Neural crest cell (in vitro differentiated cells): ENCODE measurements around the gene TNKS1BP1. TPM values are rescaled to one million over a fixed set of nuclear protein-coding genes. Genes with fewer than 3 reads are reported as not detected.

Experiments
- DNase-seq: peaks from one replicate; pipeline ENCODE4 v3.0.0; 2021; ENCODE audit warnings: low read depth, mixed read lengths, low spot score
- H3K27ac Mint-ChIP-seq: one replicate; pipeline ENCODE4 v1.8.0; 2021; ENCODE audit warnings: mild to moderate bottlenecking, mixed read lengths; ENCODE audit not compliant: unreplicated experiment
- H3K27me3 Mint-ChIP-seq: 2 replicates; pipeline ENCODE4 v1.8.0; 2021; ENCODE audit warnings: low read depth, mild to moderate bottlenecking, mixed read lengths
- H3K36me3 Mint-ChIP-seq: 2 replicates; pipeline ENCODE4 v1.8.0; 2021; ENCODE audit warnings: low read depth, mild to moderate bottlenecking, mixed read lengths
- H3K4me1 Mint-ChIP-seq: 2 replicates; pipeline ENCODE4 v1.8.0; 2021; ENCODE audit warnings: mixed read lengths
- H3K4me3 Mint-ChIP-seq: one replicate; pipeline ENCODE4 v1.8.0; 2021; ENCODE audit warnings: mild to moderate bottlenecking, mixed read lengths
- H3K9me3 Mint-ChIP-seq: 2 replicates; pipeline ENCODE4 v1.8.0; 2021; ENCODE audit warnings: mixed read lengths
- long read RNA-seq: library from polyadenylated mRNA; unstranded; transcript quantifications from one replicate; pipeline ENCODE4 v2.0.0, GENCODE V29; 2020
- total RNA-seq: library from RNA; stranded (reverse); gene quantifications from 2 replicates; pipeline ENCODE4 v1.2.1, GENCODE V29; 2021
- TF ChIP-seq, protein P1 (sequence below): fragments of 200-600 bp; sonication (generic); conservative IDR thresholded peaks from 2 replicates; pipeline ENCODE4 v1.5.0; 2021; ENCODE audit warnings: antibody characterized with exemption, mild to moderate bottlenecking

The TNKS1BP1 gene, protein sequence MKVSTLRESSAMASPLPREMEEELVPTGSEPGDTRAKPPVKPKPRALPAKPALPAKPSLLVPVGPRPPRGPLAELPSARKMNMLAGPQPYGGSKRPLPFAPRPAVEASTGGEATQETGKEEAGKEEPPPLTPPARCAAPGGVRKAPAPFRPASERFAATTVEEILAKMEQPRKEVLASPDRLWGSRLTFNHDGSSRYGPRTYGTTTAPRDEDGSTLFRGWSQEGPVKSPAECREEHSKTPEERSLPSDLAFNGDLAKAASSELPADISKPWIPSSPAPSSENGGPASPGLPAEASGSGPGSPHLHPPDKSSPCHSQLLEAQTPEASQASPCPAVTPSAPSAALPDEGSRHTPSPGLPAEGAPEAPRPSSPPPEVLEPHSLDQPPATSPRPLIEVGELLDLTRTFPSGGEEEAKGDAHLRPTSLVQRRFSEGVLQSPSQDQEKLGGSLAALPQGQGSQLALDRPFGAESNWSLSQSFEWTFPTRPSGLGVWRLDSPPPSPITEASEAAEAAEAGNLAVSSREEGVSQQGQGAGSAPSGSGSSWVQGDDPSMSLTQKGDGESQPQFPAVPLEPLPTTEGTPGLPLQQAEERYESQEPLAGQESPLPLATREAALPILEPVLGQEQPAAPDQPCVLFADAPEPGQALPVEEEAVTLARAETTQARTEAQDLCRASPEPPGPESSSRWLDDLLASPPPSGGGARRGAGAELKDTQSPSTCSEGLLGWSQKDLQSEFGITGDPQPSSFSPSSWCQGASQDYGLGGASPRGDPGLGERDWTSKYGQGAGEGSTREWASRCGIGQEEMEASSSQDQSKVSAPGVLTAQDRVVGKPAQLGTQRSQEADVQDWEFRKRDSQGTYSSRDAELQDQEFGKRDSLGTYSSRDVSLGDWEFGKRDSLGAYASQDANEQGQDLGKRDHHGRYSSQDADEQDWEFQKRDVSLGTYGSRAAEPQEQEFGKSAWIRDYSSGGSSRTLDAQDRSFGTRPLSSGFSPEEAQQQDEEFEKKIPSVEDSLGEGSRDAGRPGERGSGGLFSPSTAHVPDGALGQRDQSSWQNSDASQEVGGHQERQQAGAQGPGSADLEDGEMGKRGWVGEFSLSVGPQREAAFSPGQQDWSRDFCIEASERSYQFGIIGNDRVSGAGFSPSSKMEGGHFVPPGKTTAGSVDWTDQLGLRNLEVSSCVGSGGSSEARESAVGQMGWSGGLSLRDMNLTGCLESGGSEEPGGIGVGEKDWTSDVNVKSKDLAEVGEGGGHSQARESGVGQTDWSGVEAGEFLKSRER (N-terminal part only)
- total RNA-seq: 105 and 114 TPM in 2 replicates
- long read RNA-seq: 0 reads

DNA sequence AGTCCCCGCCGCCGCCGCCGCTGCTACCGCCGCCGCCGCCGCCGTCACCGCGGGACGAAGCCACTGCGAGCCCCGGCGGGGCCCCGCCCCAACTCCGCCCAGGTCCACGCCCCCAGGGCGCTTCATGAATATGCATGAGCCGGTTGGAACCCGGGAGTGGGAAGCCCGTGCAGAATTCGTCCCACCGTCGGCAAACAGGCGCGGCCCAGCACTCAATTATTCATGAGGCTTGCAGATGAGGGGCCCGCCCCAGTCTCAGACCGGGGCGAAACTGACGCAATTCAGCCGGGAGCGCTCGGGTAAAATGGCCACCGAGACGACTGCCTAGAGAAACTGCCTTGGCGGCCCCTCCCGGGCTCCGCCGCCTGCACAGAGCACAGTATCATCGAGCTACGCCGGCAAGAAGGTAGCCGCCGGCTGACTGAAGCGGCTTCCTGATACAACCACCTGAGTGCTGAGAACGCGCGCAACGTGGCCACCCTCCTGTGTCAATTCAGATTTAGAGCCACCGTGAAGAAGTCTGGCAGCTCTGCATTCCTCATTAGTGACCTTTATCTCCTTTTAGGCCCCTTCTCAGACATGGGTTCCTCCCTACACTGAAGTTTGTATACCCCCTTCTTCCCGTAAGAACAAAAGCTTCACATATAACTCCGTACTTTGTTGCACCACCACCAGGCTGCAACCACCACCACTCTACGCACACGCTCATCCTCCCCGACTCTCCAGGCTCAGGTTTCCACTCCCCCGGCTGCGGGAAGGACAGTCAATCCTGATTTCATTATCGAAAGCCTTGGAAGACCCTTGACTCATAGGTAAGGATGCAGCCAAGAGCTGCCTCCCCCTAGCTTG is at the start of gene TNKS1BP1:
TNKS1BP1 (minus strand) TSS at position 67 of the 849 bp plus-strand sequence. CDS start 3,067 bp downstream, outside the sequence.
- Mint-ChIP-seq H3K27me3 (no peaks in the 10 kb centered on the region), H3K36me3 (peaks cover 33% of the 10 kb centered on the region), H3K4me1 (peaks cover 60% of the 10 kb centered on the region), H3K4me3 (peak within 1 kb of the TSS; percentile 97), H3K9me3 (no peaks in the 10 kb centered on the region), H3K27ac (peak within 1 kb of the TSS; percentile 98)
- TF ChIP-seq, protein P1, sequence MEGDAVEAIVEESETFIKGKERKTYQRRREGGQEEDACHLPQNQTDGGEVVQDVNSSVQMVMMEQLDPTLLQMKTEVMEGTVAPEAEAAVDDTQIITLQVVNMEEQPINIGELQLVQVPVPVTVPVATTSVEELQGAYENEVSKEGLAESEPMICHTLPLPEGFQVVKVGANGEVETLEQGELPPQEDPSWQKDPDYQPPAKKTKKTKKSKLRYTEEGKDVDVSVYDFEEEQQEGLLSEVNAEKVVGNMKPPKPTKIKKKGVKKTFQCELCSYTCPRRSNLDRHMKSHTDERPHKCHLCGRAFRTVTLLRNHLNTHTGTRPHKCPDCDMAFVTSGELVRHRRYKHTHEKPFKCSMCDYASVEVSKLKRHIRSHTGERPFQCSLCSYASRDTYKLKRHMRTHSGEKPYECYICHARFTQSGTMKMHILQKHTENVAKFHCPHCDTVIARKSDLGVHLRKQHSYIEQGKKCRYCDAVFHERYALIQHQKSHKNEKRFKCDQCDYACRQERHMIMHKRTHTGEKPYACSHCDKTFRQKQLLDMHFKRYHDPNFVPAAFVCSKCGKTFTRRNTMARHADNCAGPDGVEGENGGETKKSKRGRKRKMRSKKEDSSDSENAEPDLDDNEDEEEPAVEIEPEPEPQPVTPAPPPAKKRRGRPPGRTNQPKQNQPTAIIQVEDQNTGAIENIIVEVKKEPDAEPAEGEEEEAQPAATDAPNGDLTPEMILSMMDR: no peak
- DNase-seq: peak; percentile 96

DNA sequence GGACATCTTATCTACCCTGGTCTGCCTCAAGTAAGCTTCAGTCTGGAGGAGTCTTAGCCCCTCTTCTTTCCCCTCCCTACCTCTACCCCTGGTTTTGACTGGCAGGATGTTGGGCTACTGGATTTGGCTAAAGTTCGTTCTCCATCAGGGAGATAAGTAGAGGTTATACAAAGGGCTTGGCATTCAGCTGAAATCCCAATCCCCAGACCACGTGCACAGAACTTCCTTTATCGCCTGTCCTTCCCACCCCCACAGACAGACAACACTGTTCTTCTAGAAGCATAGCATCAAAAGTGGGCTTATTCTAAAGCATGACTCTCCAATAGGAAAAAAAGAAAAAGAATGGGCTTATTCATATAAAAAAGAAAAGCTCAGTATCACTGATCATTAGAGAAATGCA is 48.4 kb upstream of the TNKS1BP1 start:
- Mint-ChIP-seq H3K4me3 (no peak overlapping the region), H3K27me3 (peaks cover 17% of the 10 kb centered on the region), H3K36me3 (no peaks in the 10 kb centered on the region), H3K27ac (no peak overlapping the region), H3K4me1 (no peaks in the 10 kb centered on the region), H3K9me3 (peaks cover 4% of the 10 kb centered on the region)
- TF ChIP-seq, protein P1: no peak
- no peak for DNase-seq

DNA sequence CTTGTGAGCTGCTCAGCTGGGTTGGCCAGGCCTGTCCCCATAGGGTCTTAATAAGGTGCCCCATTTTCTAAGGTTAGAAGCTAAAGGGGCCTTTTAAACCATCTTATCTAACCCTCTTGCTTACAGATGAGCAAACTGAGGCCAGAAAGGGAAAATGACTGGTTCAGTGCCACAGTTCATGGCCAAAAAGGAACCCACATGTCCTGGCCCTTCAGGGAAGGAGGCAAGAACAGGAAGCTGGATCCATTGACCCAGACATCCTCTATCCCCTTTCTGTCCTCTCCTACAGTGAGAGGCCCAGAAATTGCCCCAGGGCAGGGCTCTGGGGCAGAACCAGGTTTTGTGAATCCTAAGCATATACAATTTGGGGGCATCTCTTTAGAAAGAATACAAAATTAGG is 46.2 kb upstream of the TNKS1BP1 start:
- Mint-ChIP-seq H3K36me3 (no peaks in the 10 kb centered on the region), H3K4me3 (no peak overlapping the region), H3K4me1 (no peaks in the 10 kb centered on the region), H3K27me3 (no peaks in the 10 kb centered on the region), H3K27ac (no peak overlapping the region), H3K9me3 (peaks cover 4% of the 10 kb centered on the region)
- no peak for DNase-seq
- TF ChIP-seq, protein P1: no peak

DNA sequence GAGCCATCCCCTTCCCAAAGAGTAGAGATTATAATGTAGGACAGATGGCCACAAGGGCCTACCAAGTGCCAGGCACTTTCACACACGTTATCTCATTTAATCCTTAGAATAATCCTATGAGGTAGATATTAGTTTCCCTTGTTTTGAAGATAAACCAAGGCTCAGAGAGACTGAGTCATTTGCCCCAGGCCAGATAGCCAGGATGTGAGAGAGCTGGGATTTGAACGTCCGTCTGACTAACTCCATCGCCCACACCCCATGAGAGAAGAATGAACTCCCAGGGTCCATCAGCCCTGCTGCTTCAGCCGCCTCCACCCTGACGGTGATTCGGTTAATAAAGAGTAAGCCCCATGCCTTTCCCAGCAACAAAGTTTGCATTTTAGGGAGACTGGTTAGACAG is 45.5 kb upstream of the TNKS1BP1 start:
- no peak overlapping the region for H3K27ac Mint-ChIP-seq
- TF ChIP-seq, protein P1: no peak
- no peak overlapping the region for H3K4me3 Mint-ChIP-seq
- H3K27me3 Mint-ChIP-seq: no peaks in the 10 kb centered on the region
- H3K9me3 Mint-ChIP-seq: peaks cover 4% of the 10 kb centered on the region
- no peak for DNase-seq
- H3K4me1 Mint-ChIP-seq: no peaks in the 10 kb centered on the region
- no peaks in the 10 kb centered on the region for H3K36me3 Mint-ChIP-seq
